Thyroid gland (tissue), 4 donors: ENCODE measurements around the gene G3BP2.

Experiments
- POLR2A ChIP-seq, 2 donors: fragments of 450-650 bp; IDR thresholded peaks; one replicate each; pipeline ENCODE4 v1.6.1; 2017; ENCODE audit warnings: antibody characterized with exemption in 2 of 2, mild to moderate bottlenecking in 2 of 2, moderate library complexity in 1 of 2
- TF ChIP-seq, protein P1 (sequence below), 6 experiments: fragments of 200-600 bp in 3 of 6; fragments of 450-650 bp in 3 of 6; sonication (generic) in 3 of 6; IDR thresholded peaks; one replicate each; pipeline ENCODE4 v1.5.1; 2016 to 2019; ENCODE audit warnings: antibody characterized with exemption in 6 of 6, mild to moderate bottlenecking in 2 of 6, inconsistent platforms in 1 of 6, moderate library complexity in 1 of 6

DNA sequence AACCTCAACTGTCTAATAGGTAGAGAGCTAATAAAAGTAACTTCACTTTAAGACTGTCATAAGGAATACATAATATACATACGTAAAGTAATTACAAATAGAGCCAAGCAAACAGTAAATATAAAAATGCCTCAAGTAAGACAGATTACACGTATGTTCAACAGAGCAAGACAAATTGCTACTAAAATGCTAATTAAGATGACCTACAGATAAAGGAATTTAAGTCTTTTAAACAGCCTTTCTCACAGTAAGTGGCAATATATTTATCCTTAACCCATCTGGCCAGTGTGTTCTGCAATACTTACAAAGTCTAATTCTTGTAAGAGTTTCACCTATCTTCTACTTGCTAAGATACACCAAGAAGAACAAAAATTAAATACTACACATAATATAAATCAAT lies 12.7 kb downstream of the G3BP2 start:
- TF ChIP-seq, protein P1, sequence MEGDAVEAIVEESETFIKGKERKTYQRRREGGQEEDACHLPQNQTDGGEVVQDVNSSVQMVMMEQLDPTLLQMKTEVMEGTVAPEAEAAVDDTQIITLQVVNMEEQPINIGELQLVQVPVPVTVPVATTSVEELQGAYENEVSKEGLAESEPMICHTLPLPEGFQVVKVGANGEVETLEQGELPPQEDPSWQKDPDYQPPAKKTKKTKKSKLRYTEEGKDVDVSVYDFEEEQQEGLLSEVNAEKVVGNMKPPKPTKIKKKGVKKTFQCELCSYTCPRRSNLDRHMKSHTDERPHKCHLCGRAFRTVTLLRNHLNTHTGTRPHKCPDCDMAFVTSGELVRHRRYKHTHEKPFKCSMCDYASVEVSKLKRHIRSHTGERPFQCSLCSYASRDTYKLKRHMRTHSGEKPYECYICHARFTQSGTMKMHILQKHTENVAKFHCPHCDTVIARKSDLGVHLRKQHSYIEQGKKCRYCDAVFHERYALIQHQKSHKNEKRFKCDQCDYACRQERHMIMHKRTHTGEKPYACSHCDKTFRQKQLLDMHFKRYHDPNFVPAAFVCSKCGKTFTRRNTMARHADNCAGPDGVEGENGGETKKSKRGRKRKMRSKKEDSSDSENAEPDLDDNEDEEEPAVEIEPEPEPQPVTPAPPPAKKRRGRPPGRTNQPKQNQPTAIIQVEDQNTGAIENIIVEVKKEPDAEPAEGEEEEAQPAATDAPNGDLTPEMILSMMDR (IDR thresholded peaks at IDR 0.05) = no peak
- TF ChIP-seq POLR2A (IDR thresholded peaks at IDR 0.05) = no peak
